ENCODE results near the gene HS6ST2. TPM values are rescaled to one million over a fixed set of nuclear protein-coding genes. Genes with fewer than 3 reads are reported as not detected.

HS6ST2 gene
- total RNA-seq, 2 experiments from 2014 or later = not detected

DNA sequence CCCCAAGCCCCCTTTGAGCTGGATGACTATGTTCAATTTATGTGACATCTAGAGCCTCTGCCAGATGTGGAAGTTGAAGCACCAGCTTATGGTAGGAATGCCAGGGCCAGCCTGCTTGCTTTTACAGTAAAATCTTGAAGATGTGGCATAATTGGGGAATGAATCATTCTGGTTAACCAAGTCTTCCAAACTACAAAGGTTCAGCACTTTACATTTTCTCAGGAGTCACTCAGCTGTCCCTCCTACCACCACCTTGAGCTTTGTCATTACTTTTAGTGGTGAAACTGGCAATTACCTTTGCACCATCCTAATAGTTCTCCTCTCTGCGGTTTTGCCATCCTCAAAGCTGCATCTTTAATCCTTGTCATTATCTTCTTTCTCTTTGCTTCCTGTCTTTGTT, 172.2 kb downstream of the HS6ST2 start:
- BruUV-seq (replicated peaks) = no TSS peak
- DNase-seq (ENCODE audit: low spot score) = no peak
- Histone ChIP-seq H2AFZ (ENCODE audit: low read length) (no peak overlapping the region), H3K4me3 (ENCODE audit: low read depth, low read length, poor library complexity, severe bottlenecking) (no peak overlapping the region), H3K4me1 (ENCODE audit: insufficient read depth, low read length, poor library complexity, severe bottlenecking) (no peaks in the 10 kb centered on the region), H3K9me2 (ENCODE audit: insufficient read depth, low read length) (no peaks in the 10 kb centered on the region), H3K79me2 (ENCODE audit: insufficient read depth, low read depth, low read length) (no peaks in the 10 kb centered on the region), H3K27ac (ENCODE audit: low read depth, low read length, poor library complexity, severe bottlenecking) (no peak overlapping the region), H3K9me3 (ENCODE audit: low read length) (no peaks in the 10 kb centered on the region), H3K36me3 (ENCODE audit: insufficient read depth, low read length) (no peaks in the 10 kb centered on the region), H3K4me2 (ENCODE audit: low read length) (no peak overlapping the region), H4K20me1 (ENCODE audit: insufficient read depth, low read length) (no peaks in the 10 kb centered on the region)
- POLR2A ChIA-PET = no interaction called here
- CTCF ChIA-PET (ENCODE audit: unreplicated experiment) = no interaction called here
- TF ChIP-seq, protein P1, sequence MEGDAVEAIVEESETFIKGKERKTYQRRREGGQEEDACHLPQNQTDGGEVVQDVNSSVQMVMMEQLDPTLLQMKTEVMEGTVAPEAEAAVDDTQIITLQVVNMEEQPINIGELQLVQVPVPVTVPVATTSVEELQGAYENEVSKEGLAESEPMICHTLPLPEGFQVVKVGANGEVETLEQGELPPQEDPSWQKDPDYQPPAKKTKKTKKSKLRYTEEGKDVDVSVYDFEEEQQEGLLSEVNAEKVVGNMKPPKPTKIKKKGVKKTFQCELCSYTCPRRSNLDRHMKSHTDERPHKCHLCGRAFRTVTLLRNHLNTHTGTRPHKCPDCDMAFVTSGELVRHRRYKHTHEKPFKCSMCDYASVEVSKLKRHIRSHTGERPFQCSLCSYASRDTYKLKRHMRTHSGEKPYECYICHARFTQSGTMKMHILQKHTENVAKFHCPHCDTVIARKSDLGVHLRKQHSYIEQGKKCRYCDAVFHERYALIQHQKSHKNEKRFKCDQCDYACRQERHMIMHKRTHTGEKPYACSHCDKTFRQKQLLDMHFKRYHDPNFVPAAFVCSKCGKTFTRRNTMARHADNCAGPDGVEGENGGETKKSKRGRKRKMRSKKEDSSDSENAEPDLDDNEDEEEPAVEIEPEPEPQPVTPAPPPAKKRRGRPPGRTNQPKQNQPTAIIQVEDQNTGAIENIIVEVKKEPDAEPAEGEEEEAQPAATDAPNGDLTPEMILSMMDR (conservative IDR thresholded peaks at IDR 0.05; ENCODE audit: low read length) = no peak
- TF ChIP-seq EZH2phosphoT487 (IDR thresholded peaks at IDR 0.05; ENCODE audit: borderline replicate concordance, low read depth, low read length) = no peak
- intact Hi-C loops (cut with micrococcal nuclease; ENCODE audit: unreplicated experiment) = no loop called here

DNA sequence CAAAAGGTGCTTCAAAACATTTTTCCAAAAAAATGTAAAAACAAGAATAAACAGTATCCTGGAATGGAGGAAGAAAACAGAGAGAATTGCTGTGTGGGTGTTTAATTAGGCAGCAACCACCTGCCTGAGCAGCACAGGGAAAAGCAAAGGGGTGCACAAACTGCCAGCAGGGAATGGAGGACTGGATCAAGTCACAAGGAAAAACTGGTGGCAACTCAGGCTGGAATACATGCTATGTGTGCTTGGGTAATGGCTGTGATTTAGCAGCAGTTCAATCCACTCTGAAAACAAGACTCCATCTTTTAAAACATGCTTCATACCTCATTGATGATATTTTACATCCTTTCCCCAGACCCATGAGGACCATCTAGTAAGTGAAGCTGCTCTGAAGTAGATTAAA, 179.5 kb downstream of the HS6ST2 start:
- intact Hi-C loops (cut with micrococcal nuclease; ENCODE audit: unreplicated experiment) = no loop called here
- Histone ChIP-seq H3K4me3 (ENCODE audit: low read depth, low read length, poor library complexity, severe bottlenecking) (no peak overlapping the region), H2AFZ (ENCODE audit: low read length) (no peak overlapping the region), H3K36me3 (ENCODE audit: insufficient read depth, low read length) (no peaks in the 10 kb centered on the region), H3K27ac (ENCODE audit: low read depth, low read length, poor library complexity, severe bottlenecking) (no peak overlapping the region), H3K9me2 (ENCODE audit: insufficient read depth, low read length) (no peaks in the 10 kb centered on the region), H3K4me1 (ENCODE audit: insufficient read depth, low read length, poor library complexity, severe bottlenecking) (no peaks in the 10 kb centered on the region), H4K20me1 (ENCODE audit: insufficient read depth, low read length) (no peaks in the 10 kb centered on the region), H3K79me2 (ENCODE audit: insufficient read depth, low read depth, low read length) (no peaks in the 10 kb centered on the region), H3K9me3 (ENCODE audit: low read length) (no peaks in the 10 kb centered on the region), H3K4me2 (ENCODE audit: low read length) (no peak overlapping the region)
- no peak for DNase-seq (ENCODE audit: low spot score)
- TF ChIP-seq, protein P1 (conservative IDR thresholded peaks at IDR 0.05; ENCODE audit: low read length) = no peak
- no peak for TF ChIP-seq EZH2phosphoT487 (IDR thresholded peaks at IDR 0.05; ENCODE audit: borderline replicate concordance, low read depth, low read length)
- POLR2A ChIA-PET = no interaction called here
- BruUV-seq (replicated peaks) = no TSS peak
- CTCF ChIA-PET (ENCODE audit: unreplicated experiment) = no interaction called here

DNA sequence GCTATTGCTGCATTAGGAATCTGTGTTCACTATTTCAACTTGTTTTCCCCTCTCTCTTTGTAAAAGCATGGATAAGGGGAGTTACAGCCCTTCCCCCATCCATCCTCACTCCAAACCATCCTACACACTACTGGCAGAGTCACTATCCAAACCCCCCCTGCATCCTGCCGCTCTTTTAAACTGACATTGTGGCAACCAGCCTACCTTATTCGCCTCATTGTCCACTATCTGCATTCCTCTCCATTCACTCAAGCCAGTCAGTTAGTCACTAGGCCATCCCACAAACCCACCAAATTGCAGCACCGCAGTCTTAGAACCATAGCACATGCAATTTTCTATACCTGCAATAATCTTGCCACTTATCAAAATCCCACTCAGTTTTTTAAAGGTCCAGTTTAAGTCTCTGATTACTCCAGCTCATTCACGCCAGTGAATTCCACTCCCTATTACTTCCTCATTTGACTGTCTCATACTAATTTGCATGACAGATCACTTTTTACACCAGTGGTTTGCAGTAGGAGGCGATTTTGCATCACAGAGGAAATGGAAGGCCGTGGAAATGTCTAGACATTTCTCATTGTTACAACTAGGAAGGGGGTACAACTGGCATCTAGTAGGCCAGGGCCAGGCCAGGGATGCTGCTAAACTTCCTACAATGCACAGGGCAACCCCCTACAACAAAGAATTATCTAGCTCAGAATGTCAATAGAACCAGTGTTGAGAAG, 181.8 kb downstream of the HS6ST2 start:
- no peaks in the 10 kb centered on the region for H3K36me3 ChIP-seq (ENCODE audit: insufficient read depth, low read length)
- H2AFZ ChIP-seq (ENCODE audit: low read length) = no peak overlapping the region
- TF ChIP-seq, protein P1 (conservative IDR thresholded peaks at IDR 0.05; ENCODE audit: low read length) = no peak
- no peak for TF ChIP-seq EZH2phosphoT487 (IDR thresholded peaks at IDR 0.05; ENCODE audit: borderline replicate concordance, low read depth, low read length)
- intact Hi-C loops (cut with micrococcal nuclease; ENCODE audit: unreplicated experiment) = no loop called here
- H3K4me2 ChIP-seq (ENCODE audit: low read length) = no peak overlapping the region
- CTCF ChIA-PET (ENCODE audit: unreplicated experiment) = no interaction called here
- H4K20me1 ChIP-seq (ENCODE audit: insufficient read depth, low read length) = no peaks in the 10 kb centered on the region
- no peak overlapping the region for H3K4me3 ChIP-seq (ENCODE audit: low read depth, low read length, poor library complexity, severe bottlenecking)
- no peaks in the 10 kb centered on the region for H3K9me3 ChIP-seq (ENCODE audit: low read length)
- no peaks in the 10 kb centered on the region for H3K4me1 ChIP-seq (ENCODE audit: insufficient read depth, low read length, poor library complexity, severe bottlenecking)
- POLR2A ChIA-PET = no interaction called here
- no peaks in the 10 kb centered on the region for H3K79me2 ChIP-seq (ENCODE audit: insufficient read depth, low read depth, low read length)
- H3K27ac ChIP-seq (ENCODE audit: low read depth, low read length, poor library complexity, severe bottlenecking) = no peak overlapping the region
- H3K9me2 ChIP-seq (ENCODE audit: insufficient read depth, low read length) = no peaks in the 10 kb centered on the region
- no peak for DNase-seq (ENCODE audit: low spot score)
- BruUV-seq (replicated peaks) = no TSS peak
